HG02642 (cell line): Measurements from ENCODE around the gene USP36.
"Not testable (repeated sequence)": the region's sequence is repeated elsewhere in the genome, so short reads cannot be mapped to it uniquely, and the experiment has no call there.

Source experiments
- ATAC-seq: cut with Tn5 transposase; IDR thresholded peaks from one replicate; pipeline ENCODE4 v1.9.1; 2021; ENCODE audit warnings: mild to moderate bottlenecking; ENCODE audit not compliant: unreplicated experiment, poor library complexity

USP36 gene

DNA sequence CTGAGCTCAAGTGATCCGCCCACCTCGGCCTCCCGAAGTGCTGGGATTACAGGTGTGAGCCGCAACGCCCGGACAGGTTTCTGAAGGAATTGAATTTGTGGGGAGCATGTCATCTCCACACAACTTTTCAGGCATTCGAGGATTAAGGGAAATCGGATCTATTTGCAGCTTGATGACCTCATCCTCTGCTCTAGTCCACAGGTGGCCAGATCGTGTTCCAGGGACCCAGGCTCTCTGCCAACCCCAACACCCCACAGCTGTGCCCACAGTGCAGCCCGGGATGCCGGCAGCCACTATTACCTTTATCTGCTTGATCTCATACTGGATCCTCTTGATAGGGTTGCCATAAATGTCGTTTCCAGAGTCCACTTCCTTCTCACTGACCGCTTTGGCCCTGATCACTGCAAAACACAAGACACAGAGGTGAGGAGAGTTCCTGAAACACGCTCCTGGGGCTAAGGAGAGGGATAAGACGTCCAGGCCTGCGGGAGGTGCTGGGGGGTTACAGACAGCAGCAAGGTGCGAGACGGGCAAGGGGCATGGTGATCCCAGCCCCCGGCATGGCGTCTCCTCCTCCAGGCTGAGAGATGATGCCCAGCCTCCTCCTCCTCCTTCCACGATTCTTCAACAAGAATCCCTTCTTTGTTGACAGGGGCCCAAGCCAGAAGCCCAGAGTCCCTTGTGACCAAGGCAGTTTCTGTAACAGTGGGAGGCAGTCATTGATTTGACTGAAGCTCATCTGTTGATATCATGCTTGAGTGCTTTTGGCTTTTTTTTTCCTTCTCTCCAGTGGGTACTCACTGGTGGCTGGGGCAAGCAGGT lies 33.1 kb upstream of the USP36 start:
- no peak for ATAC-seq

DNA sequence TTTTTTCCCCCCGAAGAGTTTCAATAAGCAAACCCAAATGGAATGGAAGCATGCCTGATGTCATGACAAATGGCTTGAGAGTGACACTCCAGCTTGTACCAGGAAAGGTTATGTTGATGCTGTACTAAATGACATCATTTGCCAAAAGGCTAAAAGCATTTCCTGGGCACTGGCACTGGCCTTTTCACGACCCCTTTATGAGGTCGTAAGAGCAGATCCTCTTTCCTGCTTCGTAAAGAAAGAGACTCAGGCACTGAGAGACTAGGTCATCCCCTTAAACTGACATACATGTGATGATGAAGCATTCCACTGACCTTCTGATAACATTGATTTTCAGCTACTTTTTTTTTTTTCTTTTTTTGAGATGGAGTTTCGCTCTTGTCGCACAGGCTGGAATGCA lies 31.9 kb upstream of the USP36 start:
- no peak for ATAC-seq

DNA sequence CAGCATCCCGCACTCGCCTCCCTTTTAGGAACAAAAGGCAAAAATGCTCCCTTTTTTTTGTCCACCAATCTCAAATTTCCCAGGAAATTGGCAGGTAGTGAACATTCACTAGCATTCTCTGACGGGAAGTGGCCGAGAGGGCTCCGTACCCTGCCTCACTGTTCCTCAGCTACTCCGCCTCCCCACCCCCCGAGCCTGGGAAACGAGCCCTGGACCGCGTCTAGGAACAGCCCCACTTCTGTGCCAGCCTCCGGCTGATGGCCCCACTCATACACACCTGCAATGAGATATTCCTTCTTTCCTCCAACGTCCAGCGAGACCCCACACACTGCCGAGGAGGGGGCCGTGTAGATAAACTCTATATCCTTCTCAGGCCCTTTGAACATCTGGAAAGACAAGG lies 30.0 kb upstream of the USP36 start:
- ATAC-seq: no peak

DNA sequence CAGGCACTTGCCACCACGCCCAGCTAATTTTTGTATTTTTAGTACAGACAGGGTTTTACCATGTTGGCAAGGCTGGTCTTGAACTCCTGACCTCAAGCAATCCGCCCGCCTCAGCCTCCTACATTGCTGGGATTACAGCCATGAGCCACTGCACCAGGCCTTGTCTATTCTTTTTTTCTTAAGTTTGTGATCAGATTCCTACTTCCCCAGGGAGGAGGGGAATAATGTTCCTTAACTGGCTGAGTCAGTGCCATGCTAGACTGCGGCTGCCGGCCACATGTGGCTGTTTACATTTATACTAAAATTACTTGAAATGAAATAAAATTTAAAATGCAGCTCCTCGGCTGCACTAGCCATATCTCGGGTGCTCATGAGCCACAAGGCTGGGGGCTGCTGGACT lies 27.8 kb upstream of the USP36 start:
- no peak for ATAC-seq

DNA sequence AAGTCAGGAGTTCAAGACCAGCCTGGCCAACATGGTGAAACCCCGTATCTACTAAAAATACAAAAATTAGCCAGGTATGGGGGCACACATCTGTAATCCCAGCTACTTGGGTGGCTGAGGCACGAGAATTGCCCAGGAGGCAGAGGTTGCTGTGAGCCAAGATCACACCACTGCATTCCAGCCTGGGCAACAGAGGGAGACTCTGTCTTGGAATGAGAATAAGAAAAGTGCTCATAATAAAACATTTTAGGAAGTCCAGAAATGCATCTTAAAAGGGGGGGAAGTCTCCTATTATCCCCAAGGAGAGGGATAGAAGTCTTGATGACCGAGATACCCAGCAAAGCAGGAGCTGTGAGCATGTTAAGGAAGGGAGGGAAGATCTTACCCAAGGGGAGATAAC lies 26.4 kb upstream of the USP36 start:
- ATAC-seq: not testable (repeated sequence)

DNA sequence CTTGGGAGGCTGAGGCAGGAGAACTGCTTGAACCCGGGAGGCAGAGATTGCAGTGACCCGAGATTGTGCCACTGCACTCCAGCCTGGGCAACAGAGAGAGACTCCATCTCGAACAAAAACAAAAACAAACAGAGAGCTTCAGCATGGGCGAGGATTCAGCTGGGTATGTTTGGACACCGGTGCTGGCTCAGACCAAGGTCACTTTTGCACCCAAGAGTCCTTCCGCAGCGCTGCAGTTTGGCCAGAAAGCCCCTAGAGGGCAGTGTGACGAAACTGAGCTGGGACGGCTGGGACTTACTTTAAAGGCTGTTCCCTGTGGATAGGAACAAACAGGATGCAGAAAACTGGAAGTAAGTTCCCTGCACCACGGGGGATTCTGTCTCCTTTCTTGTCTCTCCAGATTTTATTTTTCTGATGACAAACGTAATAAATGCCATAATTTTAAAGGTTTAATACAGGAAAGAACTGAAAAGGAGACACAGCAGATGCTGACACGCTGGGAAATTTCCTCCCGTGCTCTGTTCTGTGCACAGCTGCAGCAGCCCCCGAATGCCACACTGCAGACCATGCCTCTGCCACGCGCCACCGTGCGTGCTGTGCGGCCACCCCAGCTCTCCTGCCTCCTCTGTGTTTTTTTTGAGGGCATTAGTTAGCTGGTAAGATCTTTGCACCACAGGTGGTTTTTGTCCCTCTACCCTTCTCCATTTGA lies 25.2 kb upstream of the USP36 start:
- ATAC-seq: no peak

DNA sequence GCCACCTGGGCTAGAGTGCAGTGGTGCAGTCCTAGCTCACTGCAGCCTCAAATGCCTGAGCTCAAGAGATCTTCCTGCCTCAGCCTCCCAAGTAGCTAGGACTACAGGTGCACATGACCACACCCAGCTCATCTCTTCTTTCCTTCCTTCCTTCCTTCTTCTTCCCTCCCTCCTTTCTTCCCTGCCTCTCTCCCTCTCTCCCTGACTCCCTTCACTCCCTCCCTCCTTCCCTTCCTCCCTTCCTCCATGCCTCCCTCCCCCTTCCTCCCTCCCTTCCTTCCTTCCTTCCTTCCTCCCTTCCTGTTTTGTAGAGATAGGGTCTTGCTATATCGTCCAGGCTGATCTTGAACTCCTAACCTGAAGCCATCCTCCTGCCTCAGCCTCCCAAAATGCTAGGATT lies 23.5 kb upstream of the USP36 start:
- ATAC-seq: no peak

DNA sequence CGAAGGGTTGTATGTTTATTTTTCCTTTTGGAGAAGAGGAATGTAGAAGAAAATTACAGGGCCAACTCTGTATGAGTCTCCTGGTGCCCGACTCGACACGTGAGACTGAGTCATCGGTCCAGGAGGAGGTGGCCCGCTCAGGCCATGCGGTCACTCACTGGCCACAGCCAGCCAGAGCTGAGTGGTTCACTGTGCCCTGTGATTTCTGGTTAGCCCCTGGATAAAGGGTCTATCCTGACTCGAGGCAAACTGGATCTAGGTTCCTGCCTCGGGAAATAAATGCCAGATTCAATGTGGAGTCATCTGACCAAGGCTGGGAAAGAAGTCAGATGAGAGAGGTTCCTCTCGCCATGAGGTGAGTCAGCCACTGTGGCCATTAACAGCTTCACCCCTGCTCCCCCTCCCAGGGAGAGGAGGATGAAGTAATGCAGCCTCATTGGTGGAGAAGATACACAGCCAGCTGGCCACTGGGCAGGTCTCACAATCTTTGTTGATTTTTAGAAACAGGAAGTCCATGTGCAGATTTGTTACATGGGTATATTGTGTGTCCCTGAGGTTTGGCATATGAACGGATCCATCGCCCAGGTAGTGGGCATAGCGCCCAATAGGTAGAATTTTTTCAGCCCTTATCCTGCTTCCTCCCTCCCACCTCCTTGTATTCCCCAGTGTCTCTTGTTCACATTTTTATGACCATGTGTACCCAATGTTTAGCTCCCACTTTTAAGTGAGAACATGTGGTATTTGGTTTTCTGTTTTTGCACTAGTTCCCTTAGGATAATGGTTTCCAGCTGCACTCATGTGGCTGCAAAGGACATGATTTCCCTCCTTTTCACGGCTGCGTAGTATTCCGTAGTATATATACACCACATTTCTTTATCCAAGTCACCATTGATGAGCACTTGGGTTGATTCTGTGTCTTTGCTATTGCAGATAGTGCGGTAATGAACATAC lies 21.7 kb upstream of the USP36 start:
- ATAC-seq: no peak

DNA sequence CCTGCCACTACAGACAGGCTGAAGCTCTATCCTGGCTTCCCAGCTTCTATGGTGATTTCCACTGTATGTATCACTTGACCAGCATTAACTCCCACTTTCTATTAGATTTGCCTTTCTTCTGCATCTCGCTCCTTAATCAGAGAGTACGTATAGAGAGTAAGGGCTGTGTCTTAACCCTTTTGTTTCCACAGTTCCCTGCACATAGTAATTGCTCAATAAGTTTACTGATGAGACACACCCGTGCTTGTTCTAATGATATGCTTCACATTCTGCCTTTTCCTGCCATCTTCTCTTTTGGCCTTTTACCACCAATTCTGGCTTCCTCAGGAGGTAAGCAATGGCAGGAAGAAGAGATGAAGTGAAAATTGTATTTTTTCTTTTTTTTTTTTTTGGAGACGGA lies 20.6 kb upstream of the USP36 start:
- no peak for ATAC-seq

DNA sequence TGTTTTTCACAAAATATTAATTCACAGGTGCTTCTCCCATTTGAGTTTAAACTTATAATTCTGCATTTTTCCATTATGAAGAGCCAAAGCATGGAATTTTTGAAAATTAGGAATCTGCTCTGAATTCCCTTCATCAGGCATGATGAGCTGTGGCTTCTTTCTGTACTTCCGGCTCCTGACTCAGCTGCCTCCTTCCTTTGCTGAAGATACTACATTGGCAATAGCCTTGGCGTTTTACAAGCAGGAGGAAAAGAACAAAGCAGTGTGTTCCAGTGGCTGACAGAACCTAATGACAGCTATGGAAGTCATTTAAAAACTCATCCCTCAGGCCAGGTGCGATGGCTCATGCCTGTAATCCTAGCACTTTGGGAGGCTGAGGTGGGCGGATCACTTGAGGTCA lies 18.4 kb upstream of the USP36 start:
- ATAC-seq: no peak

DNA sequence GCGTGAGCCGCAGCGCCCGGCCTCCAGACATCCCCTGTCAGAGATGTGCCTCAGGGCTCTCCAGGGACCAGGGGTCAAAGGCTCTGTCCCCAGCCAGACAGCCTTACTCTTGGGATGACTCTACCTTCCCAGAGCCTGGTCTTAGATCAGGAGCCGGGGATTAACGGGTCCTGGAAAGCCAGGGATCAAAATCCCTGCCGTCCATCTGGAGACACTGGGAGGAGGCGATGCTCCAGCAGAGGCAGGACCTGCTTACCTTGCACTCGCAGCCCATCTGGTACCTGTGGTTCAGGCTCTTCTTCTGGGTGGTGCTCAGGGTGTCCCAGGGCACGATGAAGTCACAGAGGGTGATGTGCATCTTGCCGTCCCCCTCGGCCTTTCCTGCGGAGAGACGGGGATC lies 16.7 kb upstream of the USP36 start:
- no peak for ATAC-seq

DNA sequence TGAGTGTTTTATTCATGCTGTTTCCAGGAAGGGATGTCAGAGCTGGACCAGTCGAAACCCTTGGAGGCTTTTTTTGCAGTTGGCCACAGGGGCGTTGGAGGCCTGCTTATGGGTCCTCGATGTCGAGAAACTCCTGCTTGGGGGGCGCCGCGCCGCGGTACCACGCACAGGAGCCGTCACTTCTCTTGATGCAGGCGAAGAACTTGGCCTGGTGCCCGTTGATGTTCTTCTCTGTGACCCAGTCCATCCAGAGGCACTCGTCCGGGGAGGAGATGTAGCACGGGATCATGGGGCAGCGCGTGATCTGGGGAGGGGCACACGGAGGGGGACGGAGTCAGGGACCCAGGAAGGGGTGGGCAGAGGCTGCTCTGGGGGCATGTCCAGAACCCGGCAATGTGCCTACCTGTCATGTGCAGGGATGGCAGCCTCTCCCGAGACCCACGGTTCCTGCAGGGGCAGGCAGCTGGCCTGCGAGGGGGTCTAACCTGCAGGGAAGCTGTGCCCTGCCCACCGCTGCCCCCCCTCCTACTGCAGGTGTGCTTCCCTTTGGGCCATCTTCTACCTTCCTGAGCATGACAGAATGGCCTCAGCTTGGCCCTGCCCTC lies 15.0 kb upstream of the USP36 start:
- ATAC-seq: no peak

DNA sequence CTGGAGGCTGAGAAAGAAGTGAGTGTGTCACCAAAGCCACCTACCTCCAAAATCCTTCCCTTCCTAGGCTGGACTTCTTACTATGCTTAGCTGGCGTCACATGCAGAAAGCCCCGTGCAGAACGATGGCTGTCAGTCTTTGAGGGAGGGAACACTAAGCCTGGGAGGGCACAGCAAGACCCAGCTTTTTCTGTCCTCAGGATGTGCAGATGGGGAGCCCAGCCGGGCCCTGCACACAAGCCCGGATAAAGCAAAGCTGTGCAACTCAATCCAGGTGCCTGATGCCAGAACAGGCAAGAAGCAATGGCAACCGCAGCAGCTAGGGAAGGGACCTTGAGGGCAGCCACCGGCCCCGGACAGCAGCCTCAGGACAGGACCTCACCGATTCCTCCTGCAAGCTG lies 13.9 kb upstream of the USP36 start:
- ATAC-seq: no peak

DNA sequence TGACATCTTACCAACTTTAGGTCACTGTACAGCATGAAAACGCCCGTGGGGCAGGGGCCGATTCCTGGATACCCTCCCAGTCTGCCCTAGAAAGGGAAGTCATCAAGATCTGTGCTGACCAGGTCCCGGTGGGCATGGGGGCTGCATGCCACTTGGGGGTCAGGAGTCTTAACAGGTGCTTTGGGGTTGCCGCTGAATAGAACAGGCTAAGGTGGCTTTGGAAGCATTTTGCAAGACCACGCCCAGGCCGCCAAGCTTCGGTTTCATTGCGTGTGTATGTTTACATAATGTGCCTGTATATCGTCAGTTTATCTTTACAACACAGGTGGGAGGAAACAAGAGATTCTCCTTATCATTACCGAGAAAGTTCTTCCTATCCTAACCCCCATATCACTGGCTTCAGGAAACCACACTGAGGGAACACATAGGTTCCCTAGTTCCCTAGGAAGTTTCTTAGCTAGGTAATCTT lies 13.3 kb upstream of the USP36 start:
- ATAC-seq: no peak

DNA sequence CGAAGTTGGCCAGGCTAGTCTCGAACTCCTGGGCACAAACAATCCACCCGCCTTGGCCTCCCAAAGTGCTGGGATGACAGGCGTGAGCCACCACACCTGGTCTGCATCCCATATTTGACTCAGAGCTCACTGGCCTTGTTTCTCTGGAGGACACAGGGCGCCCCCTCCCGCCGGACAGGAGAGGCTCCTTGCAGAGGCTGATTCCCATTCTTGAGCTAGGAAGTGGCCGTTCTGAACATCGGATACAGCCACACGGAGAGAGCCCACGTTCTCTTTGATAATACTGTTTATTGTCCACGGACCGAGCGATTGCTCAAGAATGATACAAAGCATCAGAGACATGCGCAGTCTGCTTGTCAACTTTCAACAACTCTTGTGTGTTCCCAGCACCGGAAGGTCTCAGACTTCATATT lies 12.1 kb upstream of the USP36 start:
- no peak for ATAC-seq

DNA sequence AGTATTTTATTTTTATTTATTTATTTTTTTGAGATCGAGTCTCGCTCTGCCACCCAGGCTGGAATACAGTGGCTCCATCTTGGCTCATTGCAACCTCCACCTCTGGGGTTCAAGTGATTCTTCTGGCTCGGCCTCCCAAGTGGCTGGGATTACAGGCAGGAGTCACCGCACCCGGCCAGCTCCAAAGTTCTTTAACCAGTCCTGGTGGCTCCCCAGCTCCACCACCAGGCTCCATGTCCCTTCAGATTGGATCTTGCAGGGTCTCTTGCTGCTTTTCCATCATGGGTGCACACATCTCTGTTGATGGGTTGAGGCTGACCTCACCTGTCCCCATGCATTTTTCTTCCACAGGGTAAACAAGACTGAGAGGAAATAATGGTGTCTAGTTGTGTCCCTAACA lies 8.4 kb upstream of the USP36 start:
- ATAC-seq: no peak

DNA sequence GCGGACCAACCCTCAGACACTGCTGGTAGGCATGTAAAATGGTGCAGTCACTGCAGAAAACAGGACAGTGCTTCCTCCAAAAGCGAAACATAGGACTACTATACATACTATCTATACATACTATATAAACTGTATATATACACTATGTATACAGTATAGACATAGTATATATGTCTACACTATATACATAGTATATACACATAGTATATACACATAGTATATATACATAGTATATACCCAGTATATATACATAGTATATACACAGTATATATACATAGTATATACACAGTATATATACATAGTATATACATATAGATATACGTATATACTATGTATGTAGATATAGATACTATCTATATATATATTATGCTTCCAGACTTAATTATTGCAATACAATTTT lies 6.4 kb upstream of the USP36 start:
- no peak for ATAC-seq

DNA sequence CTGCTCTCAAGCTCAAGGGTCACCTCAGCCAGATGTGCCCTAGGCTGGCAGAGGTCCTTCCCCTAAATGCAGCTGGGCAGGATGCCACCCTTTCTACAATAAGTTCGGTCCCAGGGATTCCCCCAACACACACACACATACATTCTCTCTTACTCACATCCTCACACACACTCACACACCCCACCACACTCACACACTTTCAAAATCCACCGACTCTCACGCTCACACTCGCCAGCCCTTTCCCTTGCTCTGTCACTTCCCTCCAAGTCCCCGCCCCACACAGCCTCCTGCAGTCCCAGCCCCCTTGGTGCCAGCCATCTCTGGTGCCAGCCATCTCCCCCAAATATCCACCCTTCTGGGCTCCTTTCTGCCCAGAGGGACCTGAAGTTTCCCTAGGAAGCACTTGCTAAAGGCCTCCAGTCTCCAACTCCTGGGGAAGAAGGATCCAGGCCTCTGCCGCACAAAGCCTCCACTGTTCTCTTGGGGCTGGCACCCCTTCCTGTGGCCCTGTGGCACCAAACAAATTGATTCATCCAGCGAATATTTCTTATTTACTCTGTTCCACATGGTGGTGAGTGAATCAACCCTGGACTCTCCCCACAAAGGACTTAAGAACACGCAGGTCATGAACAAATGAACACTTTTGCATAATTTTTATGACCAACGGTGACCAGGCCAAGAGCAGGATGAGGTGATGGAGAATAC lies 3.8 kb upstream of the USP36 start:
- ATAC-seq: no peak

DNA sequence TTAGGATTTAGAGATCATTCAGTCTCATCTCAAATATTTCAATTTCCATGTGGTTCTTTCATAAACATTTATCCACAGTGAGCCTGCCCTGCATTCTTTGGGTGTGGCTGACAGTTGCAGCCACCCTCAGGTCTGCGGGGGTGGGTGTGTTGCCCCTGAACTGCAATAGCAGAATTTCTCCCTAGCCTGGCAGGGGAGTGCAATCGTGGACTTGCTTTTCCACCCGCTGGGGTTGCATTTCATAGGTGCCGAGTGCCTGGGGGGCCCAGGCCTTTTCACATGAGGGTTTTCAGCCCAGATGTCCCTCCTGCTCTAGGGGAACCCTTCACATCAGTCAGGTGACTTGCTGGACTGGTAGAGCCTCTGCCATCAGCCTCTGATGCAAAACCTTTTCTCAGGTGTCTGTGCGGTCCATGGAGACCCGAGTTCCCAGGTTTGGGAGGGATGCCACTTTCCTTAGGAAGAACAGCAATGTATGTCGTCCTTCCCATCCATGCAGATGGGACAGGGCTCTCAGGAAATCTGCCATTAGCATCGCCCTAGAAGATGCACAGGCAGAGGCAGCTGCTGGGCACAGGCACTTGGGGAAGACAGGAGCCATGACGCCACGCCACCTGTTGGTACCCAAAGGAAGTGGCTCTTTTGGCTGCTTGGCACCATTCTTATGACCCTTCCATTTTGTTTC lies 2.4 kb upstream of the USP36 start:
- no peak for ATAC-seq

DNA sequence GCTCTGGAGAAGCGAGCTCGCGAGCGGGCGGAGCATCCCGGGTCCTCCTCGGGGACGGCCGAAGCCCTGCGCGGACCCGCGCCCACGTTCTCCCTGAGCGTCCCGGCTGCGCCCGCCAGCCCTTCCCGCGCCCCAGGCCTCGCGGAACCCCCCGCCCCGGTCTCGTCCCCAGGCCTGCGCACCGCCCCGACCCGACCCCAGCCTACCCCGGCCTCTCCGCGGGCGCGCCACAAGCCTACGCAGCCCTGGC lies 159 bp downstream of the USP36 start:
- no peak for ATAC-seq
